Measurements from ENCODE around the gene LARGE2.

GRCh38 chr11:45917623-45918330 is 4.7 kb upstream of the LARGE2 start, which contains the start of gene PEX16:
- TF ChIP-seq CTCF (IDR thresholded peaks at IDR 0.05) = no peak
- peak; percentile 68 for TF ChIP-seq POLR2A (IDR thresholded peaks at IDR 0.05)

All from right lobe of liver (tissue), 4 donors.